GM18858 (cell line): Measurements from ENCODE around the gene PAK1.

ENCODE experiments used
- ATAC-seq: cut with Tn5 transposase; IDR thresholded peaks from one replicate; pipeline ENCODE4 v1.9.1; 2021; ENCODE audit not compliant: unreplicated experiment

Gene PAK1

GRCh38 chr11:77438487-77438886, 35.4 kb downstream of the PAK1 start:
- ATAC-seq: no peak

GRCh38 chr11:77436969-77437368, 36.9 kb downstream of the PAK1 start:
- ATAC-seq: no peak

- ATAC-seq: no peak
These were observed 37.4 kb downstream of the PAK1 start for GRCh38 chr11:77436506-77436905.

GRCh38 chr11:77435972-77436371, 37.9 kb downstream of the PAK1 start:
- ATAC-seq: no peak

- no peak for ATAC-seq
These were observed 42.1 kb downstream of the PAK1 start for GRCh38 chr11:77431813-77432212.

GRCh38 chr11:77428598-77428997, 45.3 kb downstream of the PAK1 start:
- ATAC-seq: no peak

GRCh38 chr11:77425346-77425745, 48.5 kb downstream of the PAK1 start:
- no peak for ATAC-seq

GRCh38 chr11:77424644-77425043, 49.2 kb downstream of the PAK1 start:
- no peak for ATAC-seq

GRCh38 chr11:77423624-77424023, 50.3 kb downstream of the PAK1 start:
- no peak for ATAC-seq

- no peak for ATAC-seq
These were observed 51.2 kb downstream of the PAK1 start for GRCh38 chr11:77422687-77423086.

- no peak for ATAC-seq
These were observed 52.7 kb downstream of the PAK1 start for GRCh38 chr11:77421041-77421723.

- ATAC-seq: no peak
These were observed 54.8 kb downstream of the PAK1 start for GRCh38 chr11:77418971-77419597.

- no peak for ATAC-seq
These were observed 55.5 kb downstream of the PAK1 start for GRCh38 chr11:77418155-77418970.

GRCh38 chr11:77416357-77416756, 57.5 kb downstream of the PAK1 start:
- no peak for ATAC-seq

GRCh38 chr11:77413850-77414460, 59.9 kb downstream of the PAK1 start:
- no peak for ATAC-seq

- ATAC-seq: no peak
These were observed 61.1 kb downstream of the PAK1 start for GRCh38 chr11:77412814-77413213.

- ATAC-seq: peak; percentile 75
These were observed 62.0 kb downstream of the PAK1 start for GRCh38 chr11:77411717-77412441.

- peak; percentile 13 for ATAC-seq
These were observed 62.7 kb downstream of the PAK1 start for GRCh38 chr11:77411137-77411707.

GRCh38 chr11:77410076-77410827, 63.6 kb downstream of the PAK1 start:
- ATAC-seq: no peak

GRCh38 chr11:77409046-77409445, 64.8 kb downstream of the PAK1 start:
- no peak for ATAC-seq
